ENCODE results near the gene TLN1.

GRCh38 chr9:35718721-35719511 is 13.1 kb downstream of the TLN1 start:
- TF ChIP-seq CTCF (IDR thresholded peaks at IDR 0.05) (no peak), POLR2AphosphoS5 (IDR thresholded peaks at IDR 0.05) (no peak), POLR2A (IDR thresholded peaks at IDR 0.05) (no peak), EP300 (IDR thresholded peaks at IDR 0.05) (no peak)
